ENCODE data around the gene RYR3.

Gene RYR3

GRCh38 chr15:33584797-33585196, 274.0 kb downstream of the RYR3 start (continued):
- TF ChIP-seq, protein P1, sequence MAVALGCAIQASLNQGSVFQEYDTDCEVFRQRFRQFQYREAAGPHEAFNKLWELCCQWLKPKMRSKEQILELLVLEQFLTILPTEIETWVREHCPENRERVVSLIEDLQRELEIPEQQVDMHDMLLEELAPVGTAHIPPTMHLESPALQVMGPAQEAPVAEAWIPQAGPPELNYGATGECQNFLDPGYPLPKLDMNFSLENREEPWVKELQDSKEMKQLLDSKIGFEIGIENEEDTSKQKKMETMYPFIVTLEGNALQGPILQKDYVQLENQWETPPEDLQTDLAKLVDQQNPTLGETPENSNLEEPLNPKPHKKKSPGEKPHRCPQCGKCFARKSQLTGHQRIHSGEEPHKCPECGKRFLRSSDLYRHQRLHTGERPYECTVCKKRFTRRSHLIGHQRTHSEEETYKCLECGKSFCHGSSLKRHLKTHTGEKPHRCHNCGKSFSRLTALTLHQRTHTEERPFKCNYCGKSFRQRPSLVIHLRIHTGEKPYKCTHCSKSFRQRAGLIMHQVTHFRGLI (tag by site-specific recombination; IDR thresholded peaks at IDR 0.05) = no peak
- no peak for TF ChIP-seq ZNF24 (tag by site-specific recombination; IDR thresholded peaks at IDR 0.05)
- peak; percentile 71; the same call in 1 of the 2 replicates for TF ChIP-seq ZNF660 (tag by site-specific recombination; IDR thresholded peaks at IDR 0.05)
- TF ChIP-seq ZNF146 (tag by site-specific recombination; IDR thresholded peaks at IDR 0.05) = no peak
- peak; percentile 52; the same call in 1 of the 2 replicates for TF ChIP-seq ZNF184 (tag by site-specific recombination; IDR thresholded peaks at IDR 0.05)
- TF ChIP-seq ZNF629 (tag by site-specific recombination; IDR thresholded peaks at IDR 0.05) = peak; percentile 88
- no peak for TF ChIP-seq GLIS2 (tag by site-specific recombination; IDR thresholded peaks at IDR 0.05)

GRCh38 chr15:33586786-33587697, 276.3 kb downstream of the RYR3 start:
- TF ChIP-seq ZNF830 (tag by site-specific recombination; IDR thresholded peaks at IDR 0.05; ENCODE audit: low read depth) (no peak), ZNF785 (tag by site-specific recombination; IDR thresholded peaks at IDR 0.05) (no peak), ZNF426 (tag by site-specific recombination; IDR thresholded peaks at IDR 0.05) (no peak), ZNF600 (tag by site-specific recombination; IDR thresholded peaks at IDR 0.05) (no peak), ZNF560 (tag by site-specific recombination; IDR thresholded peaks at IDR 0.05; ENCODE audit: borderline replicate concordance) (no peak), ZNF24 (tag by site-specific recombination; IDR thresholded peaks at IDR 0.05) (no peak), ZNF354C (tag by site-specific recombination; IDR thresholded peaks at IDR 0.05; ENCODE audit: borderline replicate concordance, low read depth) (no peak), ZNF211 (tag by site-specific recombination; IDR thresholded peaks at IDR 0.05; ENCODE audit: low read depth) (no peak), ELK4 (IDR thresholded peaks at IDR 0.05; ENCODE audit: borderline replicate concordance, low read depth, low read length) (no peak), ZNF2 (tag by site-specific recombination; IDR thresholded peaks at IDR 0.05) (no peak), ZNF677 (tag by site-specific recombination; IDR thresholded peaks at IDR 0.05) (no peak), ZNF133 (tag by site-specific recombination; IDR thresholded peaks at IDR 0.05) (no peak), REPIN1 (tag by site-specific recombination; IDR thresholded peaks at IDR 0.05; ENCODE audit: low read depth) (no peak), ZNF112 (tag by site-specific recombination; IDR thresholded peaks at IDR 0.05) (no peak), ZNF768 (tag by site-specific recombination; IDR thresholded peaks at IDR 0.05) (no peak), ZNF571 (tag by site-specific recombination; IDR thresholded peaks at IDR 0.05) (no peak), ZNF621 (tag by site-specific recombination; IDR thresholded peaks at IDR 0.05) (no peak)
- TF ChIP-seq, protein P2, sequence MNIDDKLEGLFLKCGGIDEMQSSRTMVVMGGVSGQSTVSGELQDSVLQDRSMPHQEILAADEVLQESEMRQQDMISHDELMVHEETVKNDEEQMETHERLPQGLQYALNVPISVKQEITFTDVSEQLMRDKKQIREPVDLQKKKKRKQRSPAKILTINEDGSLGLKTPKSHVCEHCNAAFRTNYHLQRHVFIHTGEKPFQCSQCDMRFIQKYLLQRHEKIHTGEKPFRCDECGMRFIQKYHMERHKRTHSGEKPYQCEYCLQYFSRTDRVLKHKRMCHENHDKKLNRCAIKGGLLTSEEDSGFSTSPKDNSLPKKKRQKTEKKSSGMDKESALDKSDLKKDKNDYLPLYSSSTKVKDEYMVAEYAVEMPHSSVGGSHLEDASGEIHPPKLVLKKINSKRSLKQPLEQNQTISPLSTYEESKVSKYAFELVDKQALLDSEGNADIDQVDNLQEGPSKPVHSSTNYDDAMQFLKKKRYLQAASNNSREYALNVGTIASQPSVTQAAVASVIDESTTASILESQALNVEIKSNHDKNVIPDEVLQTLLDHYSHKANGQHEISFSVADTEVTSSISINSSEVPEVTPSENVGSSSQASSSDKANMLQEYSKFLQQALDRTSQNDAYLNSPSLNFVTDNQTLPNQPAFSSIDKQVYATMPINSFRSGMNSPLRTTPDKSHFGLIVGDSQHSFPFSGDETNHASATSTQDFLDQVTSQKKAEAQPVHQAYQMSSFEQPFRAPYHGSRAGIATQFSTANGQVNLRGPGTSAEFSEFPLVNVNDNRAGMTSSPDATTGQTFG (tag by site-specific recombination; IDR thresholded peaks at IDR 0.05; ENCODE audit: borderline replicate concordance) = no peak
- TF ChIP-seq, protein P3, sequence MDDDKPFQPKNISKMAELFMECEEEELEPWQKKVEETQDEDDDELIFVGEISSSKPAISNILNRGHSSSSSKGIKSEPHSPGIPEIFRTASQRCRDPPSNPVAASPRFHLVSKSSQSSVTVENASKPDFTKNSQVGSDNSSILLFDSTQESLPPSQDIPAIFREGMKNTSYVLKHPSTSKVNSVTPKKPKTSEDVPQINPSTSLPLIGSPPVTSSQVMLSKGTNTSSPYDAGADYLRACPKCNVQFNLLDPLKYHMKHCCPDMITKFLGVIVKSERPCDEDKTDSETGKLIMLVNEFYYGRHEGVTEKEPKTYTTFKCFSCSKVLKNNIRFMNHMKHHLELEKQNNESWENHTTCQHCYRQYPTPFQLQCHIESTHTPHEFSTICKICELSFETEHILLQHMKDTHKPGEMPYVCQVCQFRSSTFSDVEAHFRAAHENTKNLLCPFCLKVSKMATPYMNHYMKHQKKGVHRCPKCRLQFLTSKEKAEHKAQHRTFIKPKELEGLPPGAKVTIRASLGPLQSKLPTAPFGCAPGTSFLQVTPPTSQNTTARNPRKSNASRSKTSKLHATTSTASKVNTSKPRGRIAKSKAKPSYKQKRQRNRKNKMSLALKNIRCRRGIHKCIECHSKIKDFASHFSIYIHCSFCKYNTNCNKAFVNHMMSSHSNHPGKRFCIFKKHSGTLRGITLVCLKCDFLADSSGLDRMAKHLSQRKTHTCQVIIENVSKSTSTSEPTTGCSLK (tag by site-specific recombination; IDR thresholded peaks at IDR 0.05) = no peak
- H3K4me3 ChIP-seq (ENCODE audit: low read depth, low read length) = no peak overlapping the region
- no peaks in the 10 kb centered on the region for H3K36me3 ChIP-seq (ENCODE audit: control insufficient read depth in 2 of 2, insufficient read depth in 1 of 2, low read length in 2 of 2)
- no peaks in the 10 kb centered on the region for H3K4me1 ChIP-seq (ENCODE audit: control insufficient read depth, insufficient read depth, low read length)
- CTCF ChIA-PET = interaction anchor here (1.0 kb wide), 1 partner anchor 386 kb away, joined by 3 read pairs; no protein-coding TSS in a partner anchor
- H3K9me3 ChIP-seq (ENCODE audit: control insufficient read depth, insufficient read depth, low read depth, low read length) = no peaks in the 10 kb centered on the region
- POLR2A ChIA-PET = no interaction called here
- no peak overlapping the region for H3K27ac ChIP-seq (ENCODE audit: extremely low read depth, low read depth, low read length)

Measured in HEK293 (cell line).